GM12864 (cell line): ENCODE measurements around the gene RAPGEF6.

Experiments used
- DNase-seq: peaks from one replicate; pipeline ENCODE4 v3.0.0-alpha.2; 2011; ENCODE audit warnings: low read depth
- H3K4me3 ChIP-seq: 2 replicates; pipeline ENCODE4 v1.5.1; 2011; ENCODE audit warnings: mild to moderate bottlenecking, low read depth, low read length, control low read depth
- TF ChIP-seq, protein P1 (sequence below): IDR thresholded peaks from 2 replicates; pipeline ENCODE4 v1.5.1; 2011; ENCODE audit warnings: low read depth, mild to moderate bottlenecking, moderate library complexity, low read length, control low read depth, inconsistent platforms; ENCODE audit errors: missing control alignments

The RAPGEF6 gene

DNA sequence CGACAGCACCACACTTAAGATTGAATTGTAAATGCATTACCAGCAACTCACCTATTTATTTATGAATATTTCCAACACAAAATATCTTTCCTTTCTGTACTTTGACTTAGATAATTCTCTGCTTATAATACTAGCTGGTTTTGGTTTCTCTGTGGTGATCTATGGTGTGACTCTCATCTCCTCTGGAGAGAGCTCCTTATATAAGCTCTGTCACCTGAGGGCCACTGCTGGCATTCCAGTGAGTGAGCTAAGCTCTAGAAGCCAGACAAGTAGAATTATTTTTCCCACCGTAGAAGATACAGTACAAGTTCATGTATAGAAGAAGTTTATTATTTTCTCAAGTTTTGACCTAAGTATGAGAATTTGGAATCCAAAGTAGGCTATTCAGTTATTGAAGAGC is 259.7 kb downstream of the RAPGEF6 start:
- TF ChIP-seq, protein P1, sequence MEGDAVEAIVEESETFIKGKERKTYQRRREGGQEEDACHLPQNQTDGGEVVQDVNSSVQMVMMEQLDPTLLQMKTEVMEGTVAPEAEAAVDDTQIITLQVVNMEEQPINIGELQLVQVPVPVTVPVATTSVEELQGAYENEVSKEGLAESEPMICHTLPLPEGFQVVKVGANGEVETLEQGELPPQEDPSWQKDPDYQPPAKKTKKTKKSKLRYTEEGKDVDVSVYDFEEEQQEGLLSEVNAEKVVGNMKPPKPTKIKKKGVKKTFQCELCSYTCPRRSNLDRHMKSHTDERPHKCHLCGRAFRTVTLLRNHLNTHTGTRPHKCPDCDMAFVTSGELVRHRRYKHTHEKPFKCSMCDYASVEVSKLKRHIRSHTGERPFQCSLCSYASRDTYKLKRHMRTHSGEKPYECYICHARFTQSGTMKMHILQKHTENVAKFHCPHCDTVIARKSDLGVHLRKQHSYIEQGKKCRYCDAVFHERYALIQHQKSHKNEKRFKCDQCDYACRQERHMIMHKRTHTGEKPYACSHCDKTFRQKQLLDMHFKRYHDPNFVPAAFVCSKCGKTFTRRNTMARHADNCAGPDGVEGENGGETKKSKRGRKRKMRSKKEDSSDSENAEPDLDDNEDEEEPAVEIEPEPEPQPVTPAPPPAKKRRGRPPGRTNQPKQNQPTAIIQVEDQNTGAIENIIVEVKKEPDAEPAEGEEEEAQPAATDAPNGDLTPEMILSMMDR, result no peak
- no peak overlapping the region for H3K4me3 ChIP-seq
- no peak for DNase-seq
